Omental fat pad (tissue), 4 donors: ENCODE data around the gene DYDC1. TPM values are rescaled to one million over a fixed set of nuclear protein-coding genes. Genes with fewer than 3 reads are reported as not detected.

ENCODE experiments used
- ATAC-seq: fragments of 150-250 bp; one replicate; pipeline ENCODE4 v1.9.1; 2016; ENCODE audit warnings: mild to moderate bottlenecking, moderate library complexity; ENCODE audit not compliant: low FRiP score
- DNase-seq: peaks from one replicate; pipeline ENCODE4 v3.0.0-alpha.2; 2019; ENCODE audit warnings: low spot score
- CTCF ChIP-seq, 3 donors: fragments of 450-650 bp; IDR thresholded peaks; one replicate each; pipeline ENCODE4 v1.5.1; 2016 to 2017; ENCODE audit warnings: antibody characterized with exemption in 3 of 3, mild to moderate bottlenecking in 3 of 3, moderate library complexity in 2 of 3
- total RNA-seq, 4 donors: library from RNA; depleted of rRNA; stranded (reverse); fragments of >200 nt; gene quantifications; one replicate each; pipeline ENCODE4 v1.1.0, GENCODE V29; 2016

Gene DYDC1
- total RNA-seq, 4 donors from 2014 or later: not detected

- no peak for TF ChIP-seq CTCF (IDR thresholded peaks at IDR 0.05)
- DNase-seq: no peak
- ATAC-seq: no peak
Observed at GRCh38 chr10:80322711-80323110, 33.8 kb downstream of the DYDC1 start.

GRCh38 chr10:80322158-80322557 is 34.4 kb downstream of the DYDC1 start:
- DNase-seq (no peak), ATAC-seq (no peak)
- TF ChIP-seq CTCF (IDR thresholded peaks at IDR 0.05): no peak

- ATAC-seq (no peak), DNase-seq (no peak)
- TF ChIP-seq CTCF (IDR thresholded peaks at IDR 0.05): no peak
Observed at GRCh38 chr10:80321183-80321582, 35.4 kb downstream of the DYDC1 start.

- DNase-seq: no peak
- TF ChIP-seq CTCF (IDR thresholded peaks at IDR 0.05): no peak
- no peak for ATAC-seq
Observed at GRCh38 chr10:80320377-80320776, 36.2 kb downstream of the DYDC1 start.

- DNase-seq (no peak), ATAC-seq (no peak)
Observed at GRCh38 chr10:80319725-80320290, 36.7 kb downstream of the DYDC1 start.

GRCh38 chr10:80319318-80319717 is 37.2 kb downstream of the DYDC1 start:
- no peak for TF ChIP-seq CTCF (IDR thresholded peaks at IDR 0.05)
- no peak for ATAC-seq
- no peak for DNase-seq

More at GRCh38 chr10:80319725-80320290, 36.7 kb downstream of the DYDC1 start:
- TF ChIP-seq CTCF (IDR thresholded peaks at IDR 0.05): no peak

- ATAC-seq: no peak
- TF ChIP-seq CTCF (IDR thresholded peaks at IDR 0.05): no peak
- DNase-seq: no peak
Observed at GRCh38 chr10:80318742-80319141, 37.8 kb downstream of the DYDC1 start.
